Anterior cingulate cortex (tissue), 58 donors: Measurements from ENCODE around the gene ACTL9.
"Not testable (repeated sequence)": the region's sequence is repeated elsewhere in the genome, so short reads cannot be mapped to it uniquely, and the experiment has no call there.

Source experiments
- DNase-seq, 58 donors: peaks; one replicate each; lab custom pipeline; 2025; lab: John Stamatoyannopoulos, UW

The ACTL9 gene

GRCh38 chr19:8698433-8699063 lies at the start of gene ACTL9:
Gene ACTL9, minus strand, starts transcription at chr19:8698795. Its CDS starts 94 bp downstream, at chr19:8698701.
- DNase-seq = no peak

- DNase-seq = not testable (repeated sequence)
Measured at GRCh38 chr19:8739291-8740065, 40.9 kb upstream of the ACTL9 start.

GRCh38 chr19:8738377-8738776 lies 39.8 kb upstream of the ACTL9 start:
- no peak for DNase-seq

- no peak for DNase-seq
Measured at GRCh38 chr19:8731428-8732169, 33.0 kb upstream of the ACTL9 start.

- DNase-seq = no peak
Measured at GRCh38 chr19:8724276-8724675, 25.7 kb upstream of the ACTL9 start.

- DNase-seq = no peak
Measured at GRCh38 chr19:8722032-8722431, 23.4 kb upstream of the ACTL9 start.

- DNase-seq = no peak
Measured at GRCh38 chr19:8721334-8721733, 22.7 kb upstream of the ACTL9 start, which contains the start of gene OR2Z1. Gene OR2Z1, plus strand, starts transcription at chr19:8721634. Its CDS starts 9,395 bp downstream, at chr19:8731029.

- DNase-seq = not testable (repeated sequence)
Measured at GRCh38 chr19:8710337-8710736, 11.7 kb upstream of the ACTL9 start.

GRCh38 chr19:8705742-8706141 lies 7.1 kb upstream of the ACTL9 start:
- no peak for DNase-seq

GRCh38 chr19:8705304-8705703 lies 6.7 kb upstream of the ACTL9 start:
- not testable (repeated sequence) for DNase-seq

GRCh38 chr19:8703223-8703622 lies 4.6 kb upstream of the ACTL9 start:
- no peak for DNase-seq

- no peak for DNase-seq
Measured at GRCh38 chr19:8702350-8702749, 3.8 kb upstream of the ACTL9 start.

GRCh38 chr19:8700956-8701355 lies 2.4 kb upstream of the ACTL9 start:
- no peak for DNase-seq

- DNase-seq = no peak
Measured at GRCh38 chr19:8699908-8700307, 1.3 kb upstream of the ACTL9 start.

- no peak for DNase-seq
Measured at GRCh38 chr19:8697671-8698432, 743 bp downstream of the ACTL9 start.

GRCh38 chr19:8696993-8697392 lies 1.6 kb downstream of the ACTL9 start:
- DNase-seq = no peak

- DNase-seq = no peak
Measured at GRCh38 chr19:8695911-8696310, 2.7 kb downstream of the ACTL9 start.

- no peak for DNase-seq
Measured at GRCh38 chr19:8695501-8695900, 3.1 kb downstream of the ACTL9 start.

GRCh38 chr19:8690753-8691539 lies 7.6 kb downstream of the ACTL9 start:
- no peak for DNase-seq

GRCh38 chr19:8688930-8689329 lies 9.7 kb downstream of the ACTL9 start:
- DNase-seq = no peak
